ENCODE measurements around the gene ONECUT1. TPM values are rescaled to one million over a fixed set of nuclear protein-coding genes. Genes with fewer than 3 reads are reported as not detected.

Gene ONECUT1
- total and polyA plus RNA-seq, 8 donors: 0.18 to 1.2 TPM; not detected in 6

- Histone ChIP-seq H3K27me3 (no peaks in the 10 kb centered on the region), H3K4me1 (no peaks in the 10 kb centered on the region), H3K36me3 (no peaks in the 10 kb centered on the region), H3K27ac (no peak overlapping the region), H3K4me3 (no peak overlapping the region), H3K9me3 (no peaks in the 10 kb centered on the region)
- TF ChIP-seq CTCF (IDR thresholded peaks at IDR 0.05): no peak
- TF ChIP-seq POLR2A (IDR thresholded peaks at IDR 0.05): no peak
- no peak for TF ChIP-seq EP300 (IDR thresholded peaks at IDR 0.05)
- TF ChIP-seq POLR2AphosphoS5 (IDR thresholded peaks at IDR 0.05): no peak
- 83 to 91% (median 84%) methylated on average over 6 of the region's 6 CpGs for WGBS, 5 donors
- intact Hi-C loops (cut with DNase I; ENCODE audit: low total_unique reads): no loop called here
- DNase-seq: no peak
Measured at GRCh38 chr15:52717481-52717880, 72.7 kb downstream of the ONECUT1 start.

GRCh38 chr15:52716536-52716935, 73.6 kb downstream of the ONECUT1 start:
- intact Hi-C loops (cut with DNase I; ENCODE audit: low total_unique reads): no loop called here
- no peaks in the 10 kb centered on the region for H3K36me3 ChIP-seq
- H3K4me1 ChIP-seq: no peaks in the 10 kb centered on the region
- no peaks in the 10 kb centered on the region for H3K27me3 ChIP-seq
- no peak for DNase-seq
- H3K4me3 ChIP-seq: no peak overlapping the region
- TF ChIP-seq CTCF (IDR thresholded peaks at IDR 0.05) (no peak), EP300 (IDR thresholded peaks at IDR 0.05) (no peak), POLR2AphosphoS5 (IDR thresholded peaks at IDR 0.05) (no peak), POLR2A (IDR thresholded peaks at IDR 0.05) (no peak)
- 65 to 88% (median 82%) methylated on average over 2 of the region's 2 CpGs for WGBS, 5 donors
- no peaks in the 10 kb centered on the region for H3K9me3 ChIP-seq
- no peak overlapping the region for H3K27ac ChIP-seq

DNA sequence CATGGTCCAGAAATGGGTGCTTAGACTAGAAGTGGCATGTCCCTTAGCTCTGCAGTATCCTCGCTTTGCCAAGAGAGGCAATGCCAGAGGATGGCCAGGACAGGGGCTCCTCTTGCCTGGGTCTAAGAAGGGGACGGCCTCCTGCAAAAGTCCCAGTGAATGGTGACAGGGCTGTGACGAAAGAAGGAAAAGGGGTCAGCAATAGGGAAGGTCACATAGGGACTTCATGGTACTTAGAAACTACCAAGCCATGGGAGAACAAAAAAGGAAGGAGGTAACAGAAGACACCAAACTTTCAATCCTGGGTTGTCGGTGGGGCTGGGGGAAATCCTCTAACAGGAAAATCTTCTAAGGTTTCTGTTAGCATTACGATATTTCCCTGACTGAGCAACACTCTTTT, 74.7 kb downstream of the ONECUT1 start:
- Histone ChIP-seq H3K27ac (no peak overlapping the region), H3K36me3 (no peaks in the 10 kb centered on the region), H3K27me3 (no peaks in the 10 kb centered on the region), H3K4me3 (no peak overlapping the region), H3K9me3 (no peaks in the 10 kb centered on the region), H3K4me1 (no peaks in the 10 kb centered on the region)
- intact Hi-C loops (cut with DNase I; ENCODE audit: low total_unique reads): no loop called here
- DNase-seq: no peak
- TF ChIP-seq POLR2A (IDR thresholded peaks at IDR 0.05): no peak
- TF ChIP-seq CTCF (IDR thresholded peaks at IDR 0.05): no peak
- no peak for TF ChIP-seq POLR2AphosphoS5 (IDR thresholded peaks at IDR 0.05)
- TF ChIP-seq EP300 (IDR thresholded peaks at IDR 0.05): no peak
- WGBS, 5 donors: 68 to 88% (median 80%) methylated on average over 5 of the region's 5 CpGs

GRCh38 chr15:52714968-52715367, 75.2 kb downstream of the ONECUT1 start:
- no peak for DNase-seq
- Histone ChIP-seq H3K36me3 (no peaks in the 10 kb centered on the region), H3K9me3 (no peaks in the 10 kb centered on the region), H3K27ac (no peak overlapping the region), H3K4me1 (no peaks in the 10 kb centered on the region), H3K4me3 (no peak overlapping the region), H3K27me3 (no peaks in the 10 kb centered on the region)
- TF ChIP-seq POLR2A (IDR thresholded peaks at IDR 0.05) (no peak), CTCF (IDR thresholded peaks at IDR 0.05) (no peak), POLR2AphosphoS5 (IDR thresholded peaks at IDR 0.05) (no peak), EP300 (IDR thresholded peaks at IDR 0.05) (no peak)
- WGBS, 5 donors: 58 to 64% (median 63%) methylated on average over 3 of the region's 3 CpGs
- intact Hi-C loops (cut with DNase I; ENCODE audit: low total_unique reads): no loop called here
